Fibroblast of villous mesenchyme (primary cell): Measurements from ENCODE around the gene TNFRSF12A. TPM values are rescaled to one million over a fixed set of nuclear protein-coding genes. Genes with fewer than 3 reads are reported as not detected.
A peak's percentile ranks its signal among the peaks of the same experiment; 100 is the strongest.

Experiments used
- DNase-seq: peaks from one replicate; pipeline ENCODE4 v3.0.0-alpha.2; 2010; ENCODE audit warnings: low read depth
- H3K4me3 ChIP-seq: 2 replicates; pipeline ENCODE4 v1.5.1; 2011; ENCODE audit warnings: low read depth, mild to moderate bottlenecking, low read length
- total RNA-seq: library from RNA; depleted of rRNA; stranded (reverse); fragments of >200 nt; gene quantifications from 2 replicates; pipeline ENCODE4 v1.2.3, GENCODE V29; 2012
- TF ChIP-seq, protein P1 (sequence below): IDR thresholded peaks from 2 replicates; pipeline ENCODE4 v1.5.1; 2012; ENCODE audit warnings: low read depth, mild to moderate bottlenecking, low read length; ENCODE audit not compliant: insufficient read depth

Gene TNFRSF12A
- total RNA-seq, 1 donor, result 196 TPM

DNA sequence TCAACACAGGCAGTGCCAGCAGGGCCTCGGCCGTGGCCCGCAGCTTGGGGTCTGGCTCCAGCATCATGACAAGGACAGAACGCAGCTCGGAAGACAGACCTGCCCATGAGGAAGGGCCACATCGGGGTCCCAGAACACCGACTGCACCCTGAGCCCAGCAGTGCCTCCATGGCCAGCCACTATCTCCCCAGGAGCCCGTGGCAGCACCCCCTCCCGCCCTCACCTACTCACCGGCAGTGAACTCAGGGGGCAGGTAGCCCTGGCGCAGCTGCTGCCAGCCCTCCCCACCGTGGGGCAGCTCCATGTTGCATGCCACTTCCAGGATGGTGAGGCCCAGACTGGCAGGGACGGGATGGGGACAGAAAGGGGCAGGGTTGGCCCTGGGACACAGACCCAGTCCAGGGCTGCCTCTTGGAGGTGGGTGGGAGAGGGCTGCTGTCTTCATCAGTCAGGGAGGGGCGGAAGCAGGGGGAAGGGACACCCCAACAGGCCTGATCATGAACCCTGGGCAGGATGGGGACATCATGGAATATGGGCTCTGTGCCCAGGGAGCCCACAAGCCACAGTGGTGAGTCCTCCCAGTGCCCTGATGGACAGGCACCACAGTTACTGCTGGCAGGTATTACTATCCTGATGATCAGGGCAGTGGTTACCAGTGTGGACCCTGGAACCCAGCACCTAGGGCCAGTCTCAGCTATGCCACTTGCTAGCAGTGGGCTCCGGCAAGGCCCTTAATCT, 45.7 kb upstream of the TNFRSF12A start:
- no peak for DNase-seq
- H3K4me3 ChIP-seq, result no peak overlapping the region
- TF ChIP-seq, protein P1, sequence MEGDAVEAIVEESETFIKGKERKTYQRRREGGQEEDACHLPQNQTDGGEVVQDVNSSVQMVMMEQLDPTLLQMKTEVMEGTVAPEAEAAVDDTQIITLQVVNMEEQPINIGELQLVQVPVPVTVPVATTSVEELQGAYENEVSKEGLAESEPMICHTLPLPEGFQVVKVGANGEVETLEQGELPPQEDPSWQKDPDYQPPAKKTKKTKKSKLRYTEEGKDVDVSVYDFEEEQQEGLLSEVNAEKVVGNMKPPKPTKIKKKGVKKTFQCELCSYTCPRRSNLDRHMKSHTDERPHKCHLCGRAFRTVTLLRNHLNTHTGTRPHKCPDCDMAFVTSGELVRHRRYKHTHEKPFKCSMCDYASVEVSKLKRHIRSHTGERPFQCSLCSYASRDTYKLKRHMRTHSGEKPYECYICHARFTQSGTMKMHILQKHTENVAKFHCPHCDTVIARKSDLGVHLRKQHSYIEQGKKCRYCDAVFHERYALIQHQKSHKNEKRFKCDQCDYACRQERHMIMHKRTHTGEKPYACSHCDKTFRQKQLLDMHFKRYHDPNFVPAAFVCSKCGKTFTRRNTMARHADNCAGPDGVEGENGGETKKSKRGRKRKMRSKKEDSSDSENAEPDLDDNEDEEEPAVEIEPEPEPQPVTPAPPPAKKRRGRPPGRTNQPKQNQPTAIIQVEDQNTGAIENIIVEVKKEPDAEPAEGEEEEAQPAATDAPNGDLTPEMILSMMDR, result no peak

DNA sequence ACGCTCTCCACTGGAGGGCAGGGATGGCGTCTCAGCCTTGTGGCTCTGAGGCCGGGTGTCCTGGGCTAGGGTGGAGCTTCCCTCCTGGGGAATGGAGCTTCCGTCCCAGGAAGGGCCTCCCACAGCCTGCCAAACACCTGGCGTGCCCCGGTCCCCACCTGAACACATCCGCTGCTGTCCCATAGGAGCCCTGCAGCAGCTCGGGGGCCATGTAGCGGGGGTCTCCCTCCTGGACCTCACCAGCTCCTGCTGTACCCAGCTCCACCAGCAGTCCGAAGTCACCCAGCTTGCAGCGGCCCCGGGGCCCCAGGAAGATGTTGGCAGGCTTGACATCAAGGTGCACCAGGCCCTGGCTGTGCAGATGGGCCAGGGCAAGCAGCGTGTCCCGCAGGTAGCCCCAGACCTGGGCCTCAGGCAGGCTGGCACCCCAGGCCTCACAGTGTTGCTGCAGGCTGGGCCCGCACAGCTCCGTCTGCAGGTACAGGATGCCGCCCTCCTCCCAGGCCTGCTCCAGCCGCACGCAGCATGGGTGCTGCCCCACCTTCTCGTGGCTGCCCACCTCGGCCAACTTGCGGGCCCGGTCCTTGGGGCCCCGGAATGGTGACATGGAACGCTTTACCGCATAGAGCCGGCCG, 44.9 kb upstream of the TNFRSF12A start:
- H3K4me3 ChIP-seq, result no peak overlapping the region
- TF ChIP-seq, protein P1, result no peak

DNA sequence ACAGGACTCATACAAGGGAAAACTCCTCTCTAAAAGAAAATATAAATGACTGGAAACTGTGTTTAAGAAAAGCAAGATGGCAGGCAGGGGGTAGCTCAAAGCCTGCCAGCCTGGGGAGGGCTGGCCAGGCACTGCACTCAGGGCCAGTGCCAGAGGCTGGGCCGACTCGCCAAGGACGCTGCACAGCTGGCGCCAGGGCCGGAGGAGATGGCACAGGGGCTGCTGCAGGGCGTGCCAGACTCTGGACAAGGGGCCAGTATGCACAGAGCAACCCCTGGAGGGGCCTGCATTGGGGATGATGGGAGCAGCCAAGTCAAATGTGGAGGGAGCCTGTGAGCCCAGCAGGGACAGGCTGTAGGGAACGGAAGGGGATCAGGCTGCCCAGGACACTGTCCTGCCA, 44.0 kb upstream of the TNFRSF12A start:
- TF ChIP-seq, protein P1, result no peak
- H3K4me3 ChIP-seq, result no peak overlapping the region
- DNase-seq, result no peak

More for the DNA sequence above, 44.9 kb upstream of the TNFRSF12A start:
- DNase-seq, result no peak

DNA sequence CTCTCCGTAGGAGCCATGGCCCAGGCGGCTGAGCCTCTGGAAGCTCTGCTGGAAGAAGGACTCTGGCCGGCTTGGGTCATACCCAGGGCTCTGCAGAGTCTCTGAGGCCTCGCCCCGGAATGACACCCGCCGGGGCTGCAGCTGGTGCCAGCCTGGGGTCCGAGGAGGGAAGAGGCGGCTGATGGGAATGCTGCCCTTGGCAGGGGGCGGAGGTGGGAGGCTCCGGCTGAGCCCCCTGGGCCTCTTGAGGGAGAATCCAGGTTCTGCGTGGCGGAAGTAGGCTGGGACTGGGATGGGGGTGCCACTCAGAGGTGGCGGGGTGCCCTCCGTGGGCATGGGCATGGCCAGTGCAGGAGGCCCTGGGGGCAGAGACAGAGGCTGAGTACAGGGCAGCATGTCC, 43.5 kb upstream of the TNFRSF12A start:
- H3K4me3 ChIP-seq, result no peak overlapping the region
- DNase-seq, result no peak
- TF ChIP-seq, protein P1, result no peak

DNA sequence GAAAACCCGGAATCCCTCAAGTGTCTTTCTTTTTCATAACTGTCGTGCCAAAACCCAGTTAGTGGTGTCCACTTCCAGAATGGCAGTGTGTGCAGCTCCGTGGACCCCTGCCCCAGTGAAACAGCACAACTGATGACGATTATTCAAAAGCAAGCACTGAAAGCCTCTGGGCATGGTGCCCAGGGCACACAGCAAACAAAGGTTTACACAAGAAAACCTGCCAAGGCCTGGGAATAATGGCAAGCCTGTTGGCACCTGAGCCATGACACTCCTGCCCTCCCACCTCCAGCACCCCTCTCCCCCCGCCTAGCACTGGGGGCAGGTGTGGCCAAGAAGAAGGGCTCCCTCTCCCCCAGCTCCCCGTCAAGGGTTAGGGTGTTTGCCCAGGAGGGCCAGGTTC, 42.7 kb upstream of the TNFRSF12A start:
- TF ChIP-seq, protein P1, result no peak
- DNase-seq, result no peak
- no peak overlapping the region for H3K4me3 ChIP-seq

DNA sequence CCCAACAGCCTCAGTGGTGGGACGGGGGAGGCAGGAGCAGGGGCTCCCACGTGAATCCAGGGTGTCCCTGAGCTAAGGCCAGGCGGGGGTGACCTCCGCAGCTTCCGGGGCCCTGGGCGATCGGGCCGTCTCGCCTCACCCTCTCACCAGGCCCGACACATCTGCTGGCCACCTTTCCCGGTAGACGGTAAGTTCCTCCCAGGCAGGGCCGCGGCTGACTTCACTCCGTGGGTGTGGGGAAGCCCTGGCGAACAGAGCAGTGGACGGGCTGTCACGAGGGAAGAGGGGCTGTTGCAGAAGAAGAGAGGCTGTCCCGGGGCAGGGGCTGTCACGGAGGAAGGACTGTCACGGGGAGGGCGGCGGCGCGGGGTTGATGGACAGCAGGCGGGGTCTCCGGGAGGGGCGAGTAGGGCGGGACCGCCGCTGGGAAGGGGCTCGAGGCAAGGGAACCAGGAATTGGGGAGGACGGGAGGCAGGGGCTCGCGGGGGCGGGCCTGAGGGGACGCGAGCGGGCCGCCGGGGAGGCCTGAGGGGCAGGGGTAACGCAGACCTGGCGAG, 40.4 kb upstream of the TNFRSF12A start:
- H3K4me3 ChIP-seq, result peak overlapping the region; percentile 79
- TF ChIP-seq, protein P1, result no peak
- DNase-seq, result no peak
